ENCODE data around the gene MTHFD2L. TPM values are rescaled to one million over a fixed set of nuclear protein-coding genes. Genes with fewer than 3 reads are reported as not detected.

MTHFD2L gene
- total and polyA plus RNA-seq, 9 of the 15 experiments (the other 6 are each of a cell fraction or from before 2014, with no cell fraction given): 10.0 to 39.0 (median 26.0) TPM

DNA sequence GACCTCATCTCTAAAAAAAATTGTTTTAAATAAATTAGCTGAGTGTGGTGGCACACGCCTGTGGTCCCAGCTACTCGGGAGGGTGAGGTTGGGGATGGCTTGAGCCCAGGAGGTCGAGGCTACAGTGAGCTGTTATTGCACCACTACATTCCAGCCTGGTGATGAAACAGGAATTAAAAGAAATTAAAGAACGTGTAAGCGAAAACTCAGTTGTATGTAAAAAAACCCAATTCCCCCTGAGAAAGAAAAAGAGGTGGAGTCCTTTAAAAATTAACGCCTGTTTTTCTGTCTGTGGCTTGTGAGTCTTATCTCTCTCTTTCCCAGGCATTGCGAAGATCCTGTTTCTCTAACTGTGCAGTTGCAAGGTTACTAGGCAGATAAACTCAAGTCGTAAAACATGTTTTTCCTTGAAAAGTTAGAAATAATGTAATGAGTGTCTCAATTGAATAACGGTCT lies 172.4 kb downstream of the MTHFD2L start (continued):
- TF ChIP-seq CHD7 (IDR thresholded peaks at IDR 0.05; ENCODE audit: low read depth, low read length): no peak
- no peak for TF ChIP-seq ZNF217 (CRISPR knock-in tag; IDR thresholded peaks at IDR 0.05)
- no peak for TF ChIP-seq MECOM (CRISPR knock-in tag; IDR thresholded peaks at IDR 0.05)
- TF ChIP-seq ZBTB1 (CRISPR knock-in tag; IDR thresholded peaks at IDR 0.05; ENCODE audit: borderline replicate concordance, low read depth): no peak
- peak; percentile 55; the same call in 1 of the 2 replicates for TF ChIP-seq POLR2H (tag; IDR thresholded peaks at IDR 0.05; ENCODE audit: low read depth)
- TF ChIP-seq, protein P1, sequence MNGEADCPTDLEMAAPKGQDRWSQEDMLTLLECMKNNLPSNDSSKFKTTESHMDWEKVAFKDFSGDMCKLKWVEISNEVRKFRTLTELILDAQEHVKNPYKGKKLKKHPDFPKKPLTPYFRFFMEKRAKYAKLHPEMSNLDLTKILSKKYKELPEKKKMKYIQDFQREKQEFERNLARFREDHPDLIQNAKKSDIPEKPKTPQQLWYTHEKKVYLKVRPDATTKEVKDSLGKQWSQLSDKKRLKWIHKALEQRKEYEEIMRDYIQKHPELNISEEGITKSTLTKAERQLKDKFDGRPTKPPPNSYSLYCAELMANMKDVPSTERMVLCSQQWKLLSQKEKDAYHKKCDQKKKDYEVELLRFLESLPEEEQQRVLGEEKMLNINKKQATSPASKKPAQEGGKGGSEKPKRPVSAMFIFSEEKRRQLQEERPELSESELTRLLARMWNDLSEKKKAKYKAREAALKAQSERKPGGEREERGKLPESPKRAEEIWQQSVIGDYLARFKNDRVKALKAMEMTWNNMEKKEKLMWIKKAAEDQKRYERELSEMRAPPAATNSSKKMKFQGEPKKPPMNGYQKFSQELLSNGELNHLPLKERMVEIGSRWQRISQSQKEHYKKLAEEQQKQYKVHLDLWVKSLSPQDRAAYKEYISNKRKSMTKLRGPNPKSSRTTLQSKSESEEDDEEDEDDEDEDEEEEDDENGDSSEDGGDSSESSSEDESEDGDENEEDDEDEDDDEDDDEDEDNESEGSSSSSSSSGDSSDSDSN (IDR thresholded peaks at IDR 0.05; ENCODE audit: borderline replicate concordance in 1 of 2, low read depth in 2 of 2, low read length in 2 of 2): no peak
- TF ChIP-seq, protein P2, sequence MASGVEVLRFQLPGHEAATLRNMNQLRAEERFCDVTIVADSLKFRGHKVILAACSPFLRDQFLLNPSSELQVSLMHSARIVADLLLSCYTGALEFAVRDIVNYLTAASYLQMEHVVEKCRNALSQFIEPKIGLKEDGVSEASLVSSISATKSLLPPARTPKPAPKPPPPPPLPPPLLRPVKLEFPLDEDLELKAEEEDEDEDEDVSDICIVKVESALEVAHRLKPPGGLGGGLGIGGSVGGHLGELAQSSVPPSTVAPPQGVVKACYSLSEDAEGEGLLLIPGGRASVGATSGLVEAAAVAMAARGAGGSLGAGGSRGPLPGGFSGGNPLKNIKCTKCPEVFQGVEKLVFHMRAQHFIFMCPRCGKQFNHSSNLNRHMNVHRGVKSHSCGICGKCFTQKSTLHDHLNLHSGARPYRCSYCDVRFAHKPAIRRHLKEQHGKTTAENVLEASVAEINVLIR (CRISPR knock-in tag; IDR thresholded peaks at IDR 0.05): no peak
- no peak for TF ChIP-seq HDAC6 (IDR thresholded peaks at IDR 0.05; ENCODE audit: low read depth, low read length)
- no peak for TF ChIP-seq SMAD2 (IDR thresholded peaks at IDR 0.05; ENCODE audit: low read depth, low read length)
- no peak for TF ChIP-seq MAFK (IDR thresholded peaks at IDR 0.05; ENCODE audit: low read length)
- TF ChIP-seq RB1 (IDR thresholded peaks at IDR 0.05; ENCODE audit: low read depth): no peak
- peak; percentile 18 for TF ChIP-seq HDAC3 (IDR thresholded peaks at IDR 0.05; ENCODE audit: borderline replicate concordance, partially characterized antibody)
- TF ChIP-seq ATF7 (IDR thresholded peaks at IDR 0.05): no peak

Data from K562 (cell line).